Mononuclear cell (primary cell): ENCODE data around the gene UGT1A10. TPM values are rescaled to one million over a fixed set of nuclear protein-coding genes. Genes with fewer than 3 reads are reported as not detected.
"Not testable (repeated sequence)": the region's sequence is repeated elsewhere in the genome, so short reads cannot be mapped to it uniquely, and the experiment has no call there.

Experiments used
- H3K27me3 ChIP-seq: 2 replicates; pipeline ENCODE4 v1.6.0; 2011; ENCODE audit warnings: low read length, control low read depth; ENCODE audit not compliant: insufficient read depth
- H3K4me1 ChIP-seq: 2 replicates; pipeline ENCODE4 v1.5.1; 2011; ENCODE audit warnings: mild to moderate bottlenecking, low read length, control low read depth; ENCODE audit not compliant: insufficient read depth
- H3K4me3 ChIP-seq: 2 replicates; pipeline ENCODE4 v1.5.1; 2011; ENCODE audit warnings: mild to moderate bottlenecking, low read length, moderate library complexity
- H3K9me3 ChIP-seq: 2 replicates; pipeline ENCODE4 v1.5.1; 2011; ENCODE audit warnings: low read depth, mild to moderate bottlenecking, control low read depth, low read length
- total RNA-seq: library from RNA; depleted of rRNA; stranded (reverse); fragments of >200 nt; gene quantifications from one replicate; pipeline ENCODE4 v1.2.3, GENCODE V29; 2012

Gene UGT1A10
- total RNA-seq, 1 donor = not detected

DNA sequence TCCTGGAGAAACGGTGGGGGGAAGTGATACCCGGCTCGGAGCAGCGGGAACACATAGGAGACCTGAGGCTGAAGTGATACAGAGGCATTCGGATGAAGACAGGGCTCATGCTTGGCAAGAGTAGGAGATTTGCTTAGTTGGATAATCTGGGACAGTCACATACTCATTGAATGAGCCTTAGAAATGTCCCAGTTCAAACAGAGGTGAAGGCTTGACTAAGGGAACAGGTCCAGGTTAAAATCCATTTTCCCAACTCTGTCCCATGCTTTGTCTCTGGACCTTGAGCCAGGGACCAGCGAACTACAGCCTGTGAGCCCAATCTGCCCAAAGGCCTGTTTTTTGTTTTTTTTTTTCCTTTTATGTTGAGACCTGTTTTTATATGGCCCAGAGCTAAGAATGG is 57.7 kb downstream of the UGT1A10 start:
- Histone ChIP-seq H3K4me3 (no peak overlapping the region), H3K27me3 (no peaks in the 10 kb centered on the region), H3K9me3 (no peaks in the 10 kb centered on the region), H3K4me1 (no peaks in the 10 kb centered on the region)

DNA sequence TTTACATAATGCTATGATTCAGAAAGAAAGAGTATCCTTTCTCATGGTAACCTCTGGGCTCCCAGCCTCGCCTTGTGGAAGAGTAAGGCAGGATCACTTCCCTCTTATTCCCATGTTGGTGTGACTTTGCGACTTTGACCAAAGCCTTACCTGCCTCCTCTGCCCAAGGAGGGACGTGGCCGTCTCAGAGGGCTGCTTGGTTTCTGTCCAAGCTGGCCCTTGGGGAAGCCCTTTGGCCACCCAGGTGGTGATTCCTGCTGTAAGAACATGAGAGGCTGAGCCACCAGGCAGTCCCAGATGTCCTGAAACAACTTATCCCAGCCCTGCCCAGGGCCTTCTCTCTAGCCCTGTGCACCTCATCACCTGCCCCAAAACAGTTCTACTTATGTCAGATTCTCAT is 62.5 kb downstream of the UGT1A10 start:
- Histone ChIP-seq H3K4me3 (no peak overlapping the region), H3K9me3 (no peaks in the 10 kb centered on the region), H3K27me3 (no peaks in the 10 kb centered on the region), H3K4me1 (no peaks in the 10 kb centered on the region)

DNA sequence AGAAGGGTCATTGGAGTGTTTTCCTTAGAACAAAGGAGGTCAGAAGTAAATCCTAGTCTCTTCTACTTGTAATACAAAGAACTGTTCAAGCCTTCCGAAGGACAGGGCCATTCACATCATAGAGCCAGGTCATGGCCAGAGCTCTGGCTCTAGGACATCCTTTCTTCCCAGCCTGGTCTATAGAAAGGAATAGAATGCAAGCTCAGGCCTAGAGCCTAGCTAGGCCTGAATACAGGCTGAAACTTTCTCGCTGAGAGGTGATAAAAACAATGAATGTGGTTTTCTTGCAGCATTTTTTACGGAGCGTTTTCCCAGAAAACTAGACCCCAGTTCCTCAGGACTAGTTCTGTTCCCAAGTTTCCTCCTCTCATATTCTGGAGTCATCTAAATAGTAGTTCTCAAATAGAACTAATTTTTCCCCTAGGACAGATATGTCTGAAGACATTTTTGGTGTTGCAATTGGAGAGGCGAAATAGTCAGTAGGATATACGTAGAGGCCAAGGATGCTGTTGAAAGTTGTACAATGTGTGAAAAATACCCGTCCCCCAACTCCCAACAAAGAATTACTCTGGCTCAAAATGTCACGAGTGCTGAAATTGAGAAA is 63.3 kb downstream of the UGT1A10 start:
- H3K4me3 ChIP-seq = no peak overlapping the region
- H3K4me1 ChIP-seq = no peaks in the 10 kb centered on the region
- H3K27me3 ChIP-seq = no peaks in the 10 kb centered on the region
- H3K9me3 ChIP-seq = no peaks in the 10 kb centered on the region

DNA sequence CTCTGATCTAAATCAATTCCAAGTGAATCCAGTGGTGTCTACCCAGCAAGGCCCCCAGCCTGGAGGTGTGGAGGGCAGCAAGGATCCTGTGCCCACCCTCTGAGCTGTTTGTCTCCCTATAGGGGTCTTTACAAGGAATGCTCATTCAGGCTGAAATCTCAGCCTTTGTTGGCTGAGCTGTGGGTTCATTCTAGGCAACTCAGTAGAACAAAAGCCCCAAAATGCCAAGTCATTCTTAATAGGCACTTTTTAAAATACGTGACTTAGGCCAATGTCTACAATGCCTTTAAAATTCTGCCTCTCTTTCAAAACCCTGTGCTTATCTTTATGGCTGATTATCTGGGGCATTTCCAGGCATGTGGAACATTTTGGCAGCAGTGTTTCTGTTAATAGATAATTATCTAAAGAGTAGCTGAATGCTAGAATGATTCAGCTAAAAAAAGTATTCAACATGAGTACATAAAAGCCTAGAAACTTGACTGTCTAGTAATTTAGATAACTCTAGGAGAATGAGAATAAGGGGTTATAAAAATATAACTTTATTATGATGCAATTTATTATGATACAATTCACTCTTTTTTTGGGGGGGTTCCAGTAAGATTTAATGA is 63.9 kb downstream of the UGT1A10 start:
- Histone ChIP-seq H3K27me3 (no peaks in the 10 kb centered on the region), H3K9me3 (no peaks in the 10 kb centered on the region), H3K4me1 (no peaks in the 10 kb centered on the region), H3K4me3 (no peak overlapping the region)

DNA sequence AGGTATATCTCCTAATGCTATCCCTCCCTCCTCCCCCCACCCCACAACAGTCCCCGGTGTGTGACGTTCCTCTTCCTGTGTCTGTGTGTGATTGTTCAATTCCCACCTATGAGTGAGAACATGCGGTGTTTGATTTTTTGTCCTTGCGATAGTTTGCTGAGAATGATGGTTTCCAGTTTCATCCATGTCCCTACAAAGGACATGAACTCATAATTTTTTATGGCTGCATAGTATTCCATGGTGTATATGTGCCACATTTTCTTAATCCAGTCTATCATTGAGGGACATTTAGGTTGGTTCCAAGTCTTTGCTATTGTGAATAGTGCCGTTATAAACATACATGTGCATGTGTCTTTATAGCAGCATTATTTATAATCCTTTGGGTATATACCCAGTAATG is 64.6 kb downstream of the UGT1A10 start:
- not testable (repeated sequence) for H3K9me3 ChIP-seq, H3K27me3 ChIP-seq, H3K4me3 ChIP-seq, H3K4me1 ChIP-seq

DNA sequence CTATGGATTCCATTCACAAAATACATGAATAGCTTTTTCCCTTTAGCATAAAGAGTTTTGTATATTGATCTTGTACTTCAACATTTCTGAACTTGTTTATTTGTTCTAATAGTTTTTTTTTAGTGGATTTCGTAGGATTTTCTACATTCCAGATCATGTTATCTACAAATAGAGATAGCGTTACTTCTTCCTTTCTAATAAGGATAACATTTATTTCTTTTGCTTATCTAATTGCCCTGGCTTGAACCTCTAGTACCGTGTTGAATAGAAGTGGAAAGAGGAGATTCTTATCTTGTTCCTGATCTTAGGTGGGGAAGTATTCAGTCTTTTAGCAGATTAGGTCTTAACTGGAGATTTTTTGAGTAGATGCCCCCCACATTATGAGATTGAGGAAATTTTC is 66.0 kb downstream of the UGT1A10 start:
- no peaks in the 10 kb centered on the region for H3K27me3 ChIP-seq
- H3K4me3 ChIP-seq = no peak overlapping the region
- H3K9me3 ChIP-seq = no peaks in the 10 kb centered on the region
- H3K4me1 ChIP-seq = no peaks in the 10 kb centered on the region

DNA sequence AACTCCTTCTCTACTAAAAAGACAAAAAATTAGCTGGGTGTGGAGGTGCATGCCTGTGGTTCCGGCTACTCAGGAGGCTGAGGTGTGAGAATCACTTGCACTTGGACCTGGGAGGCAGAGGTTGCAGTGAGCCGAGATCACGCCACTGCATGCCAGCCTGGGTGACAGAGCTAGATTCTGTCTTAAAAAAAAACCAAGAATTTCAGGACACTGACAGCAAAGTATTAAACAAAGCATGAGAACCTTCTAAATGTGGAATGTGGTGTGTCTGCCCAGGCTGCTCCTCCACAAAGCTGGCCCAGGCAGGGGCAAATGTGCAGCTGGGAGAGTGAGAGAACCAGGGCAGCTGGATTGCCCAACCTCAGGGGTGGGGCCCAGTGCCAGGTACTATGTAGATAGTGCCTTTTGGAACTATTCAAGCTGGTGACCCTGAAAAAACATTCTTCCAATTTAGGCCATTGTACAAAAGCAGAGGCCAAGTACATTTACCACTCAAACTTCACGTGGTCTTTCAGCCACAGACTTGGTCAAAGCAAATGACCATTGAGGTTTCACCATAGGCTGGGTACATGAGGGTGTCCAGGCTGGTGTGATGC is 69.8 kb downstream of the UGT1A10 start:
- Histone ChIP-seq H3K4me3 (no peak overlapping the region), H3K4me1 (no peaks in the 10 kb centered on the region), H3K27me3 (peaks cover 4% of the 10 kb centered on the region), H3K9me3 (no peaks in the 10 kb centered on the region)

DNA sequence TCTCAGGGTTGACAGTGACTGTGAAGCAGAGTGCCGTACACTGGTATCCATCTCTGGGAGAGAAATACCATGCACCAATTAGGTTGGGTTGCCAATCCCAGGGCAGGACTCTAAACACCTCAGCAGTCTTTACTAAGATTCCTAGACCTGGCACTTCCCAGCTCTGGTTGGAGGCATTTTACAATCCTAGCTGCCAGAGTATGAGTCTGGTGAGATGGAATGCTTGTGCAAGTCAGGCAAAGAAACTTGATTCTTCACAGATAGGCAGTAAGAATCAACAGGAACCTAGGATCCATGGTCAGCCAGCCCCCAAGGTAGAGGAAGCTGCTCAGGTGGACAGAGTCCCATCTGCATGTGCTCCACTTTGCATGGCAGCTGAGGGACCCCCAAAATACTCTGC is 70.5 kb downstream of the UGT1A10 start:
- Histone ChIP-seq H3K9me3 (no peaks in the 10 kb centered on the region), H3K4me1 (no peaks in the 10 kb centered on the region), H3K4me3 (no peak overlapping the region), H3K27me3 (peaks cover 4% of the 10 kb centered on the region)

DNA sequence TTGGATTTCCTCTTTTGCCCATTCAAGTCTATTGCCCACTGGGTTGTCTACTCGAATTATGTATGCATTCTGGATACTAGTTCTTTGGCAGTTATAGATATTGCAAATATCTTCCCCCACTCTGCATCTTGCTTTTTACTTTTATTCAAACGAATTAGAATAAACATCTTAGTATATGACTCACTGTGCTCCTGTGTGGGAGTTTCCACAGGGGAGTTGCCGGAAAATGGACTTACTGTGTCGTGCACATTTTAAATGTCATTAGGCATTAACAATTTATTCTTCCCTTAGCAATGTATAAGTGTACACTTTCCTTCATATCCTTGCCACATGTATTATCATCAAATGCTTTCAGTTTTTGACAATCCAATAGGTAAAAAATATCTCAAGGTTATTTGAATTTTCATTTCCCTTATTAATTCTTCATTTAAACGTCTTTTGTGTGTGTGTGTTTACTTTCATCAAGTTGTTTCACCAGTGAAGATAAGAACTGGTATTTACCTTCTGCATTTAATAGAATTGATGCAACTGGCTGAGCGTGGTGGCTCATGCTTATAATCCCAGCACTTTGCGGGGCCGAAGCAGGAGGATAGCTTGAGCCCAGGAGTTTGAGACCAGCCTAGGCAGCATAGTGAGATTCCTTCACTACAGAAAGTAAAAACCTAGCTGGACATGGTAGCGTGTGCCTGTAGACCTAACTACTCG is 71.8 kb downstream of the UGT1A10 start:
- no peaks in the 10 kb centered on the region for H3K9me3 ChIP-seq
- no peaks in the 10 kb centered on the region for H3K4me1 ChIP-seq
- no peak overlapping the region for H3K4me3 ChIP-seq
- H3K27me3 ChIP-seq = peaks cover 4% of the 10 kb centered on the region

DNA sequence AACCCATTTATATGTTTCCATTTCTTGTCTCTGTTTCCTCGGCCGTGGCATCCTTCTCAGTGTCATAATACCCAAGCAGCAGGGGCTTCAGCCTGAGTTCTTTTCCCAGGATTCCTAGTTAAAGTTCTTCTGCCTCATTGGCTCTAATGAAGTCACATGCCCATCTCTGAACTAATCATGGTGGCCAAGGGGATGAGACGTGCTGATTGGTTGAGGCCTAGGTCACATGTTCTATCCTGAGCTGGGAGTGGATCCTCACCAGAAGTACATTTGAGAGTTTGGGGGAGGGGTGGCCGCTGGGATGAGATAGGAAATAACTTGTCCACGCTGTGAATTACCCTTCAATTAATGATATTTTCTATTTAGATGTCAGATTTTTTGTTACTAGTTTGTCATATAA is 72.7 kb downstream of the UGT1A10 start:
- H3K4me3 ChIP-seq = no peak overlapping the region
- H3K9me3 ChIP-seq = no peaks in the 10 kb centered on the region
- H3K4me1 ChIP-seq = no peaks in the 10 kb centered on the region
- H3K27me3 ChIP-seq = peaks cover 4% of the 10 kb centered on the region

DNA sequence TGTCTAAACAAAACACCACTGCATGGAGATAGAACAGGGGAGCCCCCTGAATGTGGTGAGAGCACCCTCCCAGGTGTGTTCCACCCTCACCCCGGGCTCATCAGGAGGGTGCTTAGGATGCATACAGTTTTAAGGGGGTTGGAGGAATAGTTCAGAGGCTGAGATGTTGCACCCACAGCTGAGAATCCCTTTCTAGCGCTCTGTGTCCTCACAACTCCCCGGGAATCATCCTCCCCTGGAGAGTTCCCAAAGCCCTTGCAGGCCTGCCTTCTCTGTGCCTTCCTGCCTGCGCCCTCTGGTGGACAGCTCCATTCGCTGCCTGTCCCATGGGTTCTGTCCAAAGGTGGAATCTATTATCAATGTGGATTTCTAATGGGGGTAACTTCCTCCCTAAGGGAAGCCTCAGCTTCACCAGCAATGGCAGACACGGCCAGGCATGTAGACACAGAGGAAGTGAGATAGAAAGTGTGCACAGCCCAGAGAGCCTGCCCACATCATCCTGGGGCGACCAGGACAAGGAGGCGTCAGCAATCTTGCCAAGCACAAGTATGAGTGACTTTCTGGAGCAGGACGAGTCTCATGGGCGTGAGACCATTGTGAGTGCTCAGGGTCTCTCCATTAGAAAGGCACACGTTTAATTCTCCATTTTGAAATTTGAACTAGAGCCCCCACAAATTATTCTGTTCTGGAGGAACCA is 75.2 kb downstream of the UGT1A10 start:
- Histone ChIP-seq H3K4me3 (no peak overlapping the region), H3K9me3 (no peaks in the 10 kb centered on the region), H3K4me1 (no peaks in the 10 kb centered on the region), H3K27me3 (peaks cover 7% of the 10 kb centered on the region)

DNA sequence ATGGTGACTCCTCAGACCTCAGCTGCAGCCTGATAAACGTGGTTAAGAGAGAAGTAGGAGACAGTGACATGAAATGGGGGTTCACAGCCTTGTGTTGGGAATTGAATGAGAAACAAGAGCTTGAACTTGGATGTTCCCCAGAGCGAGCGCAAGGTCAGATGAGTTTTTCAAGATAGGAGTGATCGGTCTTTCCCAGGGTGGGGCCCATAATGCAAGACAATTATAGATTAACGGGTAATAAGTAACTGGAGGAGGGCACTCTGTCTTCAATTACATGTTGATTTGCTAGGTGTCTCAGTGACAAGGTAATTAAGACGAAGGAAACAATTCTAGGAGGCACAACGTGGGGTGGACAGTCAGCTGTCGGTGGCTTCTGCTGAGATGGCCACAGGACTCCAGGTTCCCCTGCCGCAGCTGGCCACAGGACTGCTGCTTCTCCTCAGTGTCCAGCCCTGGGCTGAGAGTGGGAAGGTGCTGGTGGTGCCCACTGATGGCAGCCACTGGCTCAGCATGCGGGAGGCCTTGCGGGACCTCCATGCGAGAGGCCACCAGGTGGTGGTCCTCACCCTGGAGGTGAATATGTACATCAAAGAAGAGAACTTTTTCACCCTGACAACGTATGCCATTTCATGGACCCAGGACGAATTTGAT is 76.5 kb downstream of the UGT1A10 start, which contains the start of gene UGT1A5:
TSS of gene UGT1A5 (plus strand) at position 297 of the 651 bp plus-strand sequence. CDS start at position 382, 85 bp downstream.
- Histone ChIP-seq H3K27me3 (peaks cover 7% of the 10 kb centered on the region), H3K4me1 (no peaks in the 10 kb centered on the region), H3K4me3 (no peak within 1 kb of the TSS), H3K9me3 (no peaks in the 10 kb centered on the region)

DNA sequence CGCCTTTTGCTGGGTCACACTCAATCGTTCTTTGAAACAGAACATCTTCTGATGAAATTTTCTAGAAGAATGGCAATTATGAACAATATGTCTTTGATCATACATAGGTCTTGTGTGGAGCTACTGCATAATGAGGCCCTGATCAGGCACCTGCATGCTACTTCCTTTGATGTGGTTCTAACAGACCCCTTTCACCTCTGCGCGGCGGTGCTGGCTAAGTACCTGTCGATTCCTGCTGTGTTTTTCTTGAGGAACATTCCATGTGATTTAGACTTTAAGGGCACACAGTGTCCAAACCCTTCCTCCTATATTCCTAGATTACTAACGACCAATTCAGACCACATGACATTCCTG is 77.0 kb downstream of the UGT1A10 start:
- Histone ChIP-seq H3K4me3 (no peak overlapping the region), H3K4me1 (no peaks in the 10 kb centered on the region), H3K27me3 (peaks cover 7% of the 10 kb centered on the region), H3K9me3 (no peaks in the 10 kb centered on the region)

DNA sequence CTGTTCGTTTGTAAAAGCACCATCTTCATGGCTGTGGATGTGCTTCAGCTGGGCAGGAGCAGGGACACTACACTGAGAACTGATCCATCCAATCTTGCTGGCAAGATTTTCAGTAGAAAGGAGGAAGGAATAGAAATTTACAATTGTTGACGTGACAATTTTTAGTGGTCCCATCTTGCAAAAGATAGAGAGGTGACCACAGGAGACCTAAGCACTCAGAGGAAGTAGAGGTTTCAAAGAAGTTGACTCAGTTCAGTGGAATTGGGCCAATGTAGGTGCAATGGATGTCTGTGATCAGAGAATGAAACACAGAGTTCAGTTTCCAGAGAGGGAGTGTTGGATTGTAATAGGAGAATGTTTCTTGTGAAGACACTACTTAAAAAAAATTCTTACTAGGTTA is 77.9 kb downstream of the UGT1A10 start:
- Histone ChIP-seq H3K27me3 (peaks cover 3% of the 10 kb centered on the region), H3K9me3 (no peaks in the 10 kb centered on the region), H3K4me1 (no peaks in the 10 kb centered on the region), H3K4me3 (no peak overlapping the region)

DNA sequence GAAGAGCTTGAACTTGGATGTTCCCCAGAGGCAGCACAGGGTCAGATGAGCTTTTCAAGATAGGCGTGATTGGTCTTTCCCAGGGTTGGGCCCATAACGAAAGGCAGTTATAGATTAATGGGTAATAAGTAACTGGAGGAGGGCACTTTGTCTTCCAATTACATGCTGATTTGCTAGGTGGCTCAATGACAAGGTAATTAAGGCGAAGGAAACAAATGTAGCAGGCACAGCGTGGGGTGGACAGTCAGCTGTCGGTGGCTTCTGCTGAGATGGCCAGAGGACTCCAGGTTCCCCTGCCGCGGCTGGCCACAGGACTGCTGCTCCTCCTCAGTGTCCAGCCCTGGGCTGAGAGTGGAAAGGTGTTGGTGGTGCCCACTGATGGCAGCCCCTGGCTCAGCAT is 82.3 kb downstream of the UGT1A10 start, which contains the start of gene UGT1A4:
TSS of gene UGT1A4 (plus strand) at position 185 of the 400 bp plus-strand sequence. CDS start at position 270, 85 bp downstream.
- Histone ChIP-seq H3K27me3 (peaks cover 3% of the 10 kb centered on the region), H3K4me1 (no peaks in the 10 kb centered on the region), H3K9me3 (no peaks in the 10 kb centered on the region), H3K4me3 (no peak within 1 kb of the TSS)
